SKM-1 treated with dmso at 0.1 percent for 144 hours (cell line): Measurements from ENCODE around the gene ADTRP.

Experiments
- DNase-seq: peaks from one replicate; lab custom pipeline; 2025; ENCODE audit not compliant: unreplicated experiment; lab: John Stamatoyannopoulos, UW

The ADTRP gene

GRCh38 chr6:11778648-11779328 lies at the start of gene ADTRP:
Gene ADTRP (minus strand): TSS chr6:11778803. CDS start chr6:11778759, 44 bp downstream.
- DNase-seq = no peak

GRCh38 chr6:11826779-11827178 lies 48.2 kb upstream of the ADTRP start:
- DNase-seq = no peak

DNA sequence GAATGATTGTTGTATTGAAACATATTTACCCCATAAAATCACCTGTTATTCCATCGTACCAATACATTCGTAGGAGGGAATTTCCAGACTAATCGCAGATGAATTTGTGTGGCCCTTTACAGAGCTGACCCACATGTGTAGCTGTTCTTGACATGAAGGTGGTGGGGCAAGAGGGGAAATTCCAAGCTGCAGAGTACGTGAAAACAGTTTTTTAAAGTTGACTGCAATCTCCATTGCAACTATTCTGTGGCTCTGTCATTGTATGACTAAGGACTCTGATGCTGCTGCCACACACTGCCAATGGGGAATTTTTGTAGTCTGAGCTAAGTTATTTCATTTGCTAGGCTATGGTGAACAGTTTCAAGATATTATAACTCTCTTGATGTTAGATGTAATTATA lies 46.4 kb upstream of the ADTRP start:
- DNase-seq = no peak

- DNase-seq = no peak
Measured at GRCh38 chr6:11822346-11822745, 43.7 kb upstream of the ADTRP start.

- no peak for DNase-seq
Measured at GRCh38 chr6:11821781-11822180, 43.2 kb upstream of the ADTRP start.

DNA sequence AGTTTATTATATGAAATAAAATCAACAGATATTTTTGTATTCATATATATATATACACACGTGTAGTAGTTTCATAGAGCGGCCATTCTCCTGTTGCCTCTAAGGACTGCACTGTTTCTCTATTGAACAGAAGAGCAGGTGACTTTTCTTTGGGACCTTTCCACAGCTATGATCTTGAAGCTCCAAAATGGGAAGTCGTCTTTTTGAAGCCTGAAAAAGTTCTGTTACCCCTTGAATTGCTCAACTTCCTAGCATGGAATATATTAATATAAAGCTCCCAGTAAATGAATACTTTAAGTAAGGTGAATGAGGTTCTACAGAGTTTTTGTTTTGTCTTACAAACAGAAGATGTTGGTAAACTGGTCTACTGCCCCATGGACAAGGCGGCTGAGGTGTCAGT lies 42.2 kb upstream of the ADTRP start:
- no peak for DNase-seq

DNA sequence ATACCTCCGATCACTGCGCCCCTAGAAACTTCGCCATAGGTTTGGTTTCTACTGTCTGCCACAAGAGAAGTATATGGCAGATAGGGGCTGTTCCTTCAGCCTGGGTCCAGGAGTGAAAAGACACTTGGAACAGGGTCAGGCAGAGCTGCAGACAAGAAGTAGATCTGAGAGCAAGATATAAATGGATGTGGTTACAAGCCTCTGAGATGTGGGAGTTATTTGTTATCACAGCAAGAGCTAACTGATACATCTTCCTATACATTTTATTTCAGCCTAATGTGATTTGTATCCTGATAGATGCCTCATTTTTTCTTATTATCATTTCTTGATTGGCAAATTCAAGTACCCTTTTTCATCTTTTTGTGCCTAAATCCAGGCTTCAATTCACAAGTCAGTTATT lies 40.9 kb upstream of the ADTRP start:
- no peak for DNase-seq

GRCh38 chr6:11815231-11815630 lies 36.6 kb upstream of the ADTRP start:
- DNase-seq = peak; percentile 14

- no peak for DNase-seq
Measured at GRCh38 chr6:11814819-11815218, 36.2 kb upstream of the ADTRP start.

DNA sequence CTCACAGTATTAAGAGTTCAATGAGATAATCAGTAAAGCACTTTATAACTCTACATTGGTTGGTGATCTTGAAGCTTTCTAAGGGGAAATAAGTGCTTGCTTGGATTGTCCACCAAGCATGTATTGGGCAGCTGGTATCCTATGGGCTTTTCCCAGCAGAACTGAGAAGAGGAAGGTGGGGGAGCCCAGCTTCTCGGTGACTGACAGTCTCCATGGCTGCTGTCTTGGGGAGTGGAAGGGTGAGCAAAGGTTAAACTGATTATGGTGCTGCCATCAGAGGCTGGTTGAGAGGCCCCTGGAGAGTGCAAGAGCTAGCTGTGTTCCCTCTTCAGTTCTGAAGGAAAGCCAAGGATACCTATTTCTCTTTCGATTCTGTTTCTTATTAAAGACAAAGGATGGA lies 35.5 kb upstream of the ADTRP start:
- DNase-seq = no peak

DNA sequence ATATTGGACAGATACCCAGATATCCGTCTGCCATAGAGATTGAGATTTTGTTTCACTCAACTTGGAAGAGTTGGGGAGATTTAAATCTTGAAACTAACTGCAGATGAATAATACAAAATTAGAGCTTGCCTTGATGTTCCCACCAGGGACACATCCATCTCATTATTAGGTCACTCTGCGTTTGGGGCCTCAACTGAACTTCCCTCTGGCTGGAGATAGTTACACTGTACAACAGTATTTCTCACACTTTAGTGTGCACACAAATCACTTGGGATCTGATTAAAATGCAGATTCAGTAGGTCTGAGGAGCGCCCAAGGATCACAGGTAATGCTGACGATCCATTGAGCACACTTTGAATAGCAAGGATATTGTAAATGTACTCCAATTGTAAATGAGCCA lies 35.0 kb upstream of the ADTRP start:
- DNase-seq = no peak

DNA sequence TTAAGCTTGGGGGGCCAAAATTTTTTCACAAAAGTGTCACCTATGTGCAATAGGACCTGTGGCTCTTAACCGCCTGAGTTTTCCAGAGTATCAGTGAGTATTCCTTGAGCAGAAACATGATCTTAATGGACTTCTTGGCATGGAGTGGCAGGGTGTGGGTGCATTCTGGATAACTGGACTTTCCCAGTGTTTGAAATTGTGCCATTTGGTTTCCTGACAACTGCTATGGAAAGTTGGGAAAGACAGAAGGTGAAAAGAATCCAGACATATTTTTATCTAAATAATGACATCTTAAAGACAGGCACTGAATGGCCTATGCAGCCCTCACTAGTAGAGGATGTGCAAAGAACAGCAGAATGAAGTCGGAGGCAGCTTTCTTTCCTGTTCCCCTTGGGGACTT lies 34.3 kb upstream of the ADTRP start:
- no peak for DNase-seq

DNA sequence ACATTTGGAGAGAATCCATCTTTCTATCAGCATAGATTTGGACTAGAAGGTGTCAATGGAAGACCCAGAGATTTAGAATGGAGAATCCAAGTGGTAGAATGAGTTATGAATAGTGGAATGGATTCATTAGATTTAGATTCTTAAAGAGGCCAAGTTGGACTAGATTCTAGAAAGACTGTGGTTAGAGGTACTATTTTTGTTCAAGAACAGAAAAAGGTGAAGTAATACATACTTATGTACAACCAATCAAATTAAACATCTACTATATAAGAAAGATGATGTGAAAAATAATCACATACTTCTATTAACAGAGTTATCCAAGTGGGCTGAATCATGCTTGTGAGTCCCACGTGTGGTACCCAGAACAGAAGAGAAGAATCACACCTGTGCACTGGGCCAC lies 33.8 kb upstream of the ADTRP start:
- DNase-seq = no peak

- DNase-seq = no peak
Measured at GRCh38 chr6:11811644-11812264, 33.2 kb upstream of the ADTRP start.

GRCh38 chr6:11810854-11811643 lies 32.4 kb upstream of the ADTRP start:
- no peak for DNase-seq

DNA sequence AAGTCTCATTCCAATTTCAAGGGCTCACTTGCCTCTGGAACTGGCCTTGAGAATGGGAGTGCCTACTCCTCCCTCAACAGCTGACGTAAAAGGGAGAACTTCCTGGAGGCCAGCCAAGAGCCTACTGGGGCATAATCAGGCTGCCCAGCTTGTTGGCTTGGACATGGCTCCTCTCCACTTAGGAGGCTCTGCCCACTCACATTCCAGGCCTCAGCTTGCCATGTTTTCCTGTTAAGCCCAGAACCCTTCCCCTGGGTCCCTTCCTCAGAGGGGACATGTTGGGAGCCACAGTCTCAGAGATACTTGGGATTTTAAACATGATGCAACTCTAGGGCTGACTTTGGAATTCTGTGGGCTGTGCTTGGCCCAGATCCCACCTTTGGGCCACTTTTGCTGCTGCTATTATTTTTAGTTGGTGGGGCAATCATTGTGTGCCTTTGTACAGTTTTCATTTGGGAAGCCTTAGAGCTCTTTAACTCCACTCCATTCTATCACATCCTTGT lies 31.5 kb upstream of the ADTRP start:
- no peak for DNase-seq

DNA sequence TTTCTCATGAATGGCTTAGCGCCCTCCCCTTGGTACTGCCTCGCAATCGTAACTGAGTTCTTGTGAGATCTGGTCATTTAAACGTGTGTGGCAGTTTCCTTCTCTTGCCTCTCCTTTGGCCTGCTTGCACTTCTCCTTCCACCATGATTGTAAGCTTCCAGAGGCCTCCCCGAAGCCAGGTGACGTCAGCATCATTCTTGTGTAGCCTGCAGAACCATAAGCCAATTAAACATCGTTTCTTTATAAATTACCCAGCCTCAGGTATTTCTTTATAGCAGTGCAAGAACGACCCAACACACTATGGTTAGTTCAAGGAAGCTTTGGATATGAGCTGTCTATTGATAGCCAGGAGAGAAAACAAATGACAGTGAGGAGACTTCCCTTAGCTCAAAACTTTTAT lies 29.5 kb upstream of the ADTRP start:
- DNase-seq = no peak

DNA sequence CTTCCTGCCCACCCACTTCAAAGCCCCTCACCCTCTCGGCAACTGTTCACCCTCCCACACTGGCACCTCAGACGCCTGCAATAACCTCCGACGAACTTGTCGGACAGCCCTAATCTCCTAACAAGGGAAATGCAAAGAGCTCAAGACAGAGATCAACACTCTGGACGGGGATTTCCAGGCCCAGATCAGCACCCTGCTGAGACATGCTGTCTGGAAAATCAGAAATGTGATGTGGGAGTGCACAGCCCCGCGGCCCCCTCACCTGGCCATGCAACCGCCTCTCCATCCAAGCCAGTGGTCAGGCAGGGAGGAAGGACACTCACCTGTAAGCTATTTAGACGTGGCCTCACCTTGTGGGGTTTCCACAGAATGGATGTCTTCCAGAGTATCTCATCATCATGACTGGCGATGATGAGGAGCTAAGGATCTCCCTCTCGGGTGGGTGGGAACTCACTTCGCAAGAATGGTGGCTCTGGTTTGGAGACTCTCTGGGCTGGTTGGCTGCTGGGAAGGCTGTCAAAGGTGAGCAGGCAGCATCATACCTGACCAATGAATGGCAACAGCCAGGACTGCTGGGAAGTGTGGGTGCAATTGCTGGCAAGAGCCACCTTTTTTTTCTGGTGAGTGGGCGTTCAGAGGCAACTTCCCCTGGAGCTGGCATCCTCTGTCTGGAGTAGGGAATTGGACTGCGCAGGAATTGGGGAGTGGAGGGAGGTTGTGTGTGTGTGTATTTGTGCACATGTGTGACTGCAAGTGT lies 28.1 kb upstream of the ADTRP start:
- no peak for DNase-seq

DNA sequence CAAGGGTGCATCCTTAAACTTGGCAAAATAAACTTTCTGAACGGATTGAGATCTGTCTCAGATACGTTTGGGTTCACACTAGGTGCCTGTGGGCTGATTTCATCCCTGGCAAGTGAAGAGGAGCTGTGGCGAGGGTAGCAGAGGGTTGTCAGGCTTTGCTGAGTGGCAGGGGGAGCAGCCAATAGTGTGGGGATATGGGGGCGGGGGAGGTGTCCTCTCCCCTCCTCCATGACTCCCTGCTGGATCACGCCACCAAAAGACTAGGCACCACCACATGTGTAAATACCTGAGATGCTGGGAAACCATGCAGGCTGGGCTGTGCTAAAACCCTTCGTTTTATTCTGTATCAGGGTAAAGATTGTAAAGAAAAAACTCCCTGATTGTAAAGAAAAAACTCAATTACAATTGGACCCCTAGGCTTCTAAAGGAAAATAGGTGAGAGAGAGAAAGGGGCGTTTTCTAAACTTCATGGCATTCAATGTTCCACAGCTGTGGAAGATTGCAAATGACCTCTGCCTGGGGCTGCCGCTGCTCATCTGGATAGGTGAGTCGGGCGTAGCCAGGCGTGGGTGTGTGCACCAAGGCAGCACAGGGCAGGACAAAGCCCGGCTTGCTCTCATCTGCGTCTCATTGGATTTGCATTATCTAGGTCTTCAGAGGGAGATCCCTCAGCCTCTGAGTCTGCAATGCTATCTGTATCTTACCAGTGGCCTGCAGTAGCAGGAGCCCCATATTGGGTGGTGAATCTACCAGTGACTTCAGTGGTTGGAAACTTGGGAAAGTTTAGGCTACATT lies 26.9 kb upstream of the ADTRP start:
- DNase-seq = no peak

DNA sequence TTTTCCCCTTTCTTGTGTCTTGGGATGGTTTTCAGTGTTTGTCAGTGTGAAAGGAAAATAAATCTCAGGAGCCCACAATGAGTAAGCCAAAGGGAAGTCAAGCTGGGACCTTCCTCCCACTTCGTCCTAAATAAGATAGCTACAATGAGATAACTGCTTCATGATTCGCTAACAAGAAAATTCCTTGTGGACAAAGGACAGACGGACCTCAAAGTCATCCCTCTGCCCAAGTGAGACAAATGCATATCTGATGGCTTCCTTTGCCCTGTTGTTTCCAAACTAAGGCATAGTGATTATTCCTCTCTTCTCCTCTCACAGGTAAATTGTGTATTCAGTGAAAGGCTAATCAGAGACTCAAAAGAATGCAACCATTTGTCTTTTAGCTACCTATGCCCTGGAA lies 26.1 kb upstream of the ADTRP start:
- no peak for DNase-seq

GRCh38 chr6:11804135-11804534 lies 25.5 kb upstream of the ADTRP start:
- peak; percentile 90 for DNase-seq
